Right cardiac atrium (tissue), 5 donors: ENCODE data around the gene RPS29. TPM values are rescaled to one million over a fixed set of nuclear protein-coding genes. Genes with fewer than 3 reads are reported as not detected.
"Not testable (repeated sequence)": the region's sequence is repeated elsewhere in the genome, so short reads cannot be mapped to it uniquely, and the experiment has no call there.

Source experiments
- ATAC-seq, 2 donors: fragments of 200-7000 bp; cut with Tn5 transposase; one replicate each; pipeline versions ENCODE4 v1.8.0 to v1.9.1; 2020; ENCODE audit warnings: moderate library complexity in 2 of 2, mild to moderate bottlenecking in 1 of 2
- DNase-seq, 3 donors: peaks; one replicate each; pipeline ENCODE4 v3.0.0-alpha.2; 2020
- H3K27ac ChIP-seq: one replicate; pipeline ENCODE4 v1.5.1; 2013; ENCODE audit warnings: mild to moderate bottlenecking, low read length, control low read depth, moderate library complexity
- H3K27me3 ChIP-seq: one replicate; pipeline ENCODE4 v1.6.1; 2013; ENCODE audit not compliant: control insufficient read depth, insufficient read depth
- H3K4me1 ChIP-seq: one replicate; pipeline ENCODE4 v1.6.1; 2013; ENCODE audit warnings: low read length; ENCODE audit not compliant: control insufficient read depth, insufficient read depth
- H3K4me3 ChIP-seq: one replicate; pipeline ENCODE4 v1.5.1; 2013; ENCODE audit warnings: low read length, control low read depth
- H3K9me3 ChIP-seq: one replicate; pipeline ENCODE4 v1.6.1; 2013; ENCODE audit warnings: low read length; ENCODE audit not compliant: control insufficient read depth
- WGBS: extraction: QIAGEN DNeasy Blood & Tissue Kit; methylation state at CpG from one replicate; pipeline ENCODE4 v1.1.7; 2013; 5-methylcytosine and 5-hydroxymethylcytosine counted together
- intact Hi-C, 4 donors: fragments of 100-400 bp; cut with DNase I; formaldehyde crosslinking; loops; one replicate each; pipeline versions ENCODE4 v1.11.0 to v1.14.0; 2022 to 2023
- polyA plus RNA-seq: library from polyadenylated mRNA; stranded (reverse); fragments of 200-250 nt; gene quantifications from one replicate; pipeline ENCODE4 v1.2.3, GENCODE V29; 2013
- total RNA-seq, 4 donors: library from RNA; stranded (reverse); fragmentation: NEBNext Ultra II Directional; extraction: Animal tissue kit (Norgen Biotek cat#: 25700); gene quantifications; one replicate each; pipeline ENCODE4 v1.2.1, GENCODE V29; 2021
- donor health status: healthy with polysubstance abuse.
- donor health status: DM: no; HTN: yes; CAD: no.
- donor health status: DM: no; HTN: no; CAD: no.
- donor health status: DM: no; HTN: yes; CAD: no; lungs with severe emphysema.
- donor health status: DM: yes; HTN: yes; CAD: no.

Gene RPS29
- total and polyA plus RNA-seq, 5 donors: 827 to 1,306 (median 947) TPM

DNA sequence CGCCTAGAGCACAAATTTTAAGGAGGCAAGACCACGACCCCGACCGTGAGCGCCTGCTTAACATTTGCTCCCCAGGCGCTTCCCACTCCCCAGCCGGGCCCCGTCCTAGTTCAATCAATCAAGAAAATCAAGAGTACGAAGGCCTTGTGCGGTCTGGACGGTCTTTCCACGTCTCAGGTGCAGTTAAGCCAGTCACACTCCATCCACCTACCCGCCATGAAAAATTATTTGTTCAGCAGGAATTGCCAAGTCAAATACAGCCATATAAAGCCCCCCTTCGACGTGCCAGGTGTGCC, 12.0 kb upstream of the RPS29 start:
- Histone ChIP-seq H3K27ac (peak overlapping the region; percentile 89), H3K4me1 (no peaks in the 10 kb centered on the region), H3K27me3 (no peaks in the 10 kb centered on the region), H3K9me3 (no peaks in the 10 kb centered on the region), H3K4me3 (peak overlapping the region; percentile 92)
- no peak for DNase-seq
- intact Hi-C loops: no loop called here
- peak; percentile 25 to 27 for ATAC-seq
- WGBS: under 1% methylated on average over 15 of the region's 15 CpGs

DNA sequence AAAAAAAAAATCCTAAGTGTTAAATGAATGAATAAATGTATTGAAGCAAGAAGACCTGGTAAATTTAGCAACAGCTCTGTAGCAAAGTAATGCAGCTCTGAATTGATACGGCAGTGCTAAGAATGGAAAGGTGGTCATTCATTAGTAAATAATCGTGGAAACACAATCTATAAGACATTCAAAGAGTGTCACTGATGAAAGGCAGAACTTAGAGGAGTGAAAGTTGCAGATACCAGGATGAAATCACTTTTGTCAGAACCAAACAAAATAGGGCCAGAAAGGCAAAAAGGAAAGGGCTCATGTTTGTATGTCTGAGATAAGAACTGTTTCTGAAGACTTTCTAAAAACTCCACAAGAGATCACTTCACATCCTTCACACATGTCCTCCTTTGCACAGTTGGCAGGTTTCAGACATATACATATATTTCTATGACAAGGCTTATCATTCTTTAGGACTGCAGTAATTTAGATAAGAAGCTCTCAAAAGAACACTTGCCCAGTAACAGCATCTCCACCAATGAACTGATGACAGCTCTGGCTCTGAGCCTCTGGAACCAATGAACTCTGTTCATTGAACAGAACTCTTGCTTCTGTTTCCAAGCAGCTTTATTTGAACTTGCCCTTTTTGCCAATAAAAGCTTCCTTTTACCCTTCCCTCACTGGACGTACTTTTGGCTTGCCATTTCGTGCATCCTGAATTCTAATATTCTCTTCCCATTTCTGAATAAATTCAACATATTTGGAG, 8.3 kb upstream of the RPS29 start:
- Histone ChIP-seq H3K4me1 (no peaks in the 10 kb centered on the region), H3K27ac (no peak overlapping the region), H3K9me3 (no peaks in the 10 kb centered on the region), H3K27me3 (no peaks in the 10 kb centered on the region), H3K4me3 (no peak overlapping the region)
- intact Hi-C loops: no loop called here
- 8% methylated on average over 4 of the region's 4 CpGs for WGBS
- DNase-seq: no peak
- ATAC-seq: peak; percentile 33 to 35

DNA sequence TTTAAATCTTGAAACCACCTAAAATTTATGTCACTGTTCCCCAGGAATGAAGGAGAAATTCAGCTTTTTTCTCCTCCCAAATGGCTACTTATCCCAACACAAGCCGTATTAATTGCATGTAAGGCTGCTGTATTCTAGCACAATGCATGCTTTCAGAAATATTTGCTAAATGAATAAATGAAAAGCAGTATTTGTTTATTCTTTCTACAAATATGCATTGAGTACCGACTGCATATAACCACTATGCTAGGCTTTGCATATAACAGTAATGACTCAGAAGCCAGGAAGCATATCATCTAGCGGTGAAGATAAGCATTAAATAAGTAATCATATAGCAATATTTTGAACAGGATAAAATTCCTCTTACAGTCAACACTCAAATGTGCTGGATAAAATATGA, 6.8 kb upstream of the RPS29 start:
- Histone ChIP-seq H3K9me3 (no peaks in the 10 kb centered on the region), H3K27ac (no peak overlapping the region), H3K27me3 (no peaks in the 10 kb centered on the region), H3K4me3 (no peak overlapping the region), H3K4me1 (no peaks in the 10 kb centered on the region)
- intact Hi-C loops: no loop called here
- no peak for DNase-seq
- 66% methylated on average over 3 of the region's 3 CpGs for WGBS
- no peak for ATAC-seq

DNA sequence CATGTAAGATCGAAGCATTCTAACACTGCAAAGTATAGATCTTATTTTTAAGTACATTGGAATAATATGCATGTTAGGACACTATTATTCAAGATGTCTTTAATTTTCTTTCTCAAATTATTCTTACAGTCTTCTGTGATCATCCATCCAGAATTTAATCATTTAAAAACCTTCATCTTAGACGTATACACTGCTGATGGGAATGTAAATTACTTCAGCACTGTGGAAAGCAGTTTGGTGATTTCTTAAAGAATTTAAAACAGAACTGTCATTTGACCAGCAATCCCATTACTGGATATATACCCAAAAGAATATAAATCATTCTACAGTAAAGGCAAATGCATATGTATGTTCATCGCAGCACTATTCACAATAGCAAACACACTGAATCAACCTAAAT, 3.2 kb upstream of the RPS29 start:
- WGBS: 88% methylated on average over 3 of the region's 3 CpGs
- Histone ChIP-seq H3K27me3 (no peaks in the 10 kb centered on the region), H3K4me3 (no peak overlapping the region), H3K27ac (no peak overlapping the region), H3K4me1 (peaks cover 3% of the 10 kb centered on the region), H3K9me3 (no peaks in the 10 kb centered on the region)
- ATAC-seq (no peak), DNase-seq (no peak)
- intact Hi-C loops: no loop called here

DNA sequence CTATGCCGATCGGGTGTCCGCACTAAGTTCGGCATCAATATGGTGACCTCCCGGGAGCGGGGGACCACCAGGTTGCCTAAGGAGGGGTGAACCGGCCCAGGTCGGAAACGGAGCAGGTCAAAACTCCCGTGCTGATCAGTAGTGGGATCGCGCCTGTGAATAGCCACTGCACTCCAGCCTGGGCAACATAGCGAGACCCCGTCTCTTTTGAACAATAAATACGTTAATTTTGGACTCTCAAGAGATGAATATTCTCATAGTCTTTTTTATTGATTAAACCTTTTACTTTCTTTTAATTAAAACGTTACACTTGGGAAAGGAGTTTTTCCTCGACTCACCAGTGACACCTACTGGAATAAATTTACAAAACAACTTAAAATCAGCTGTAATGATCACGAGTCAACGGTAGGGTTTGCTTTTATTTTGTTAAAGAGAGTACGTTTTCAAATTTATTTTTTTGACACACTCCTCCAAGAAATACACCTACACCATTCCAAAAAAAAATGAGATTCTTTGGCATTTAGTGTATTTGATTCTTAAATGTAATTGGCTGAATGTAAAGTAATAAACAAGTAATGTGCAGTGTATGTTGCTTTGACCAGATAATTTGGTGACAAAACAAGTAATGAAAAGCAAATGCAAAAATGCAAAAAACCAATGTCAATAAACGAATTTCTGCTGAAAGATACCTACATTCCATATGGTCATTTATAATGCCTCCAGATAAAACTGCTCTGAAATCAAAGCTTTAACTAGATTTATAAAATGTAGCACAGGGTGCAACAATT, 687 bp upstream of the RPS29 start:
- H3K27ac ChIP-seq: peak overlapping the region; percentile 64
- peak overlapping the region; percentile 100 for H3K4me3 ChIP-seq
- ATAC-seq (peak; percentile 12 to 27), DNase-seq (peak in 1 of 3 donors; percentile 40)
- H3K27me3 ChIP-seq: no peaks in the 10 kb centered on the region
- H3K9me3 ChIP-seq: no peaks in the 10 kb centered on the region
- WGBS: 2% methylated on average over 11 of the region's 21 CpGs
- H3K4me1 ChIP-seq: peaks cover 7% of the 10 kb centered on the region
- intact Hi-C loops: no loop called here

DNA sequence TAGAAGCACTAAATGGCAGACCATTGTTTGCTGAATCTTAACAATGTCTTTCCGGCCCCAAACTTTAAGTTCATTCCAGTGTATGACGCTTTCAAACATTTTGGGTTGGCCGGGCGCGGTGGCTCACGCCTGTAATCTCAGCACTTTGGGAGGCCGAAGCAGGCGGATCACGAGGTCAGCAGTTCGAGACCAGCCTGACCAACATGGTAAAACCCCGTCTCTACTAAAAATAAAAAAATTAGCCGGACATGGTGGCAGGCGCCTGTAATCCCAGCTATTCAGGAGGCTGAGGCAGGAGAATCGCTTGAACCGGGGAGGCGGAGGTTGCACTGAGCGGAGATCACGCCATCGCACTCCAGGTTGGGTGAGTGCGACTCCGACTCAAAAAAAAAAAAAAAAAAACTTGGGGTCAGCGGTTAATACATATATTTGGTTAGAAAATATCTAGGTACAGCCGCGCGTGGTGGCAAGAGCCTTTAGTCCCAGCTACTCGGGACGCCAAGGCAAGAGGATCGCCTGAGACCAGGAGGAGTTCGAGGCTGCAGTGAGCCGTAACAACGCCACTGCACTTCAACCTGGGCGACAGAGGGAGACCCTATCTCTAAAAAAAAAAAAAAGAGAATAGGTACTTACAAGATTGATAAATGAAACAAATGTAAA, 1.1 kb downstream of the RPS29 start:
- intact Hi-C loops, DNase-seq, H3K27ac ChIP-seq, H3K9me3 ChIP-seq, H3K4me1 ChIP-seq, H3K27me3 ChIP-seq, ATAC-seq: not testable (repeated sequence)
- H3K4me3 ChIP-seq: peak overlapping the region; percentile 100
- 18% methylated on average over 32 of the region's 32 CpGs for WGBS

DNA sequence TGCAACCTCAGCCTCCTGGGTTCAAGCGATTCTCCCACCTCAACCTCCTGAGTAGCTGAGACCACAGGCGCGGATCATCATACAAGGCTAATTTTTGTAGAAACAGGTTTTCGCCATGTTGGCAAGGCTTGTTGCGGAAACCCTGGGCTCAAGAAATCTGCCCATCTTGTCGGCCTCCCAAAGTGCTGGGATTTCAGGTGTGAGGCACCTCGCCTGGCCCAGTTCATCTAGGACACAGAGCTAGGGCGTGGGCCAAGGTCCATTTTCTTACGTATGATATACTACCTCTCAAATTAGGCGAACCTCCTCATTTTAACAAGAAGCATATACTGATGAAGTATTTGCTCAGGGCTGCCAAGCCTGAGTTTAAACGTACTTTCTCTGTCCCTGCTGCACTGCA, 2.1 kb downstream of the RPS29 start:
- intact Hi-C loops: no loop called here
- H3K27me3 ChIP-seq: no peaks in the 10 kb centered on the region
- ATAC-seq (no peak), DNase-seq (no peak)
- 90% methylated on average over 11 of the region's 11 CpGs for whole genome bisulfite sequencing
- no peaks in the 10 kb centered on the region for H3K9me3 ChIP-seq
- no peak overlapping the region for H3K4me3 ChIP-seq
- H3K4me1 ChIP-seq: peaks cover 9% of the 10 kb centered on the region
- no peak overlapping the region for H3K27ac ChIP-seq

DNA sequence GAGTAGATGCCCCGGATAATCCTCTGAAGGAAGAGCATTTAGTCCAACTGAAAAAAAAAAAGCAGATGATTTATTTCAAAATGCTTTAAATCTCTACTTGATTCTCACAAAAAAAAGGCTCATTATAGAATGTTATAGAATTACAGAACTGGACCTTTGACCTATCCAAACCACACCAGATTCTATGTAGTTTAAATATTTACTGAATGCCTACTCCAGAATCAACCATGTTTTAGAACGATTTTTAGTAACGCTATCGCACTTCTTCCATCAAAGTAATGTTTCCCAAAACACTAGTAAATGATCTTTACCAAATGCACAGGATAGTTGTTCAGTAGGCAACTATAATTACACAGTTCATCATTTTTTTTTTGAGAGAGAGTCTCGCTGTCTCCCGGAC, 2.6 kb downstream of the RPS29 start:
- ATAC-seq (no peak), DNase-seq (no peak)
- Histone ChIP-seq H3K9me3 (no peaks in the 10 kb centered on the region), H3K4me3 (no peak overlapping the region), H3K27ac (no peak overlapping the region), H3K27me3 (no peaks in the 10 kb centered on the region), H3K4me1 (peaks cover 9% of the 10 kb centered on the region)
- WGBS: 92% methylated on average over 6 of the region's 6 CpGs
- intact Hi-C loops: no loop called here

DNA sequence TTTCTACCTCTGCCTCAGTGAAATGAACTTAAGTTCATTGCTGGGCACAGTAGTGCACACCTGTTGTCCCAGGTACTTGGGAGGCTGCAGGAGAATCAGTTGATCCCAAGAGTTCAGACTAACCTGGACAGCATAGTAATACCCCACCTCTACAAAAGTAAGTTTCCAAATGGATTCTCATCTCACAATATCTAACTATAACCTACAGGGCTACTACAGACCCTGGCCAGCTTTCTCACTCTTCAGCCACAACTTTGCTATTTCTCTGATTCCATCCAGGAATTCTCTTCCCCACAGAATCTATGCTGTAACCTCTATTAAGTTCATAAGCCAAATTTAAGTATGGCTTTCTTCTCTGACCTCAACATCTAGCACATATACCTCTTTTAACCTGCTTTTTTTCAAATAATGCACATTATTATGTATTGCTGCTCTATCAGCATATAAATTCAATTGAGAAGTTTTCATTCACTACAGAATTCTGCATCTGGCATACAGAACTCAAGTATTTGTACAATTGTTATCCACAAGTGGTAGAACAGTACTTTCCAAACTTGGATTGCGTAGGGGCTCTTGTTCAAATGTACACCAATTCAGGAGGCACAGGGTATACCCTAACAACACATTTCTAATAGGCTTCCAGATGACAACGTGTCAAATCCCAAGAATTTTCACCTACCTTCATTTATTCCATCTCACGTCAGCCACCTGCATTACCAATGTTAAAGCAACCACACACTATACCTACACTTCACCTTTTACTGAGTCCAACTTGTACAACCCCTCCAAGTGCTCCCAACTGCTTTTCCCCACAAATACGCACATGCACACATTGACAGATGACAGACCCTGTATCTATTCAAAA, 3.8 kb downstream of the RPS29 start:
- 89% methylated on average over 4 of the region's 4 CpGs for WGBS
- ATAC-seq: no peak

DNA sequence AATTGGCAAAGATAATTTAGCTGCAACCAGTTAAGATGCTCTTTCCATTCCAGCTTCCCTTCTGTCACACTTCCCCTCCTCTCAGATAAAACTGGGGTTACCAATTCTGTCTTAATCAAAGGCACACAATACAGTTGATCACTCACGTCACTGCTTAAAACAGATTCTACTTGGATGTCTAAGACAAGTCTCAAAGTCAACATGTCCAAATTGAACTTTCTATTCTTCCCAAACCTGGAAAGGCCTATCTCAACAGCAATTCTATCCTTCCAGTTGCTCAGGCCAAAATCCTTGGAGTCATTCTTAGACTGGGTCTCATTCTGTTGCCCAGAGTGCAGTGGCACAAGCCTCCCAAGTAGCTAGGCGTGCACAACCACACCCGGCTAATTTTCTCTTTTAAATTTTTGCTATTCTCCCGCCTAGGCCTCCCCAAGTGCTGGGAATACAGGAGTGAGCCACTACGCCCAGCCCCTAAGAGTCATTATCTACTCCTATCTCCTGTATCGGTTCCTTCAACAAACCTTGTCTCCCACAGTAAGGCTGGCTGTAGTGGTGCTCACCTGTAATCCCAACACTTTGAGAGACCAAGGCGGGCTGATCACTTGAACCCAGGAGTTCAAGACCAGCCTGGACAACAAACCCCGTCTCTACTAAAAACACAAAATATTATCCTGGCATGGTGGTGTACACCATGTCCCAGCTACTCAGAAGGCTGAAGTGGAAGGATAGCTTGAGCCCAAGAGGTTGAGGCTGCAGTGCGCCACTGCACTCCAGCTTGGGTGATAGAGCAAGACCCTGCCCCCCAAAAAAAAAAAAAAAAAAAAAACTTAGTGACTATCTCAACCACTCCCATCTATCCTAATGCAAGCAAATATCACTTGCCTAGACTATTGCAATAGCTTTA, 4.7 kb downstream of the RPS29 start:
- Histone ChIP-seq H3K9me3 (no peaks in the 10 kb centered on the region), H3K4me3 (no peak overlapping the region), H3K4me1 (peaks cover 9% of the 10 kb centered on the region), H3K27ac (no peak overlapping the region), H3K27me3 (no peaks in the 10 kb centered on the region)
- intact Hi-C loops: no loop called here
- ATAC-seq (no peak), DNase-seq (no peak)
- WGBS: 92% methylated on average over 9 of the region's 9 CpGs

More for the DNA sequence above, 3.8 kb downstream of the RPS29 start:
- Histone ChIP-seq H3K27ac (no peak overlapping the region), H3K27me3 (no peaks in the 10 kb centered on the region), H3K4me3 (no peak overlapping the region), H3K9me3 (no peaks in the 10 kb centered on the region), H3K4me1 (peaks cover 9% of the 10 kb centered on the region)
- no peak for DNase-seq
- intact Hi-C loops: no loop called here
